Measurements from ENCODE around the gene PRR22.

The PRR22 gene

DNA sequence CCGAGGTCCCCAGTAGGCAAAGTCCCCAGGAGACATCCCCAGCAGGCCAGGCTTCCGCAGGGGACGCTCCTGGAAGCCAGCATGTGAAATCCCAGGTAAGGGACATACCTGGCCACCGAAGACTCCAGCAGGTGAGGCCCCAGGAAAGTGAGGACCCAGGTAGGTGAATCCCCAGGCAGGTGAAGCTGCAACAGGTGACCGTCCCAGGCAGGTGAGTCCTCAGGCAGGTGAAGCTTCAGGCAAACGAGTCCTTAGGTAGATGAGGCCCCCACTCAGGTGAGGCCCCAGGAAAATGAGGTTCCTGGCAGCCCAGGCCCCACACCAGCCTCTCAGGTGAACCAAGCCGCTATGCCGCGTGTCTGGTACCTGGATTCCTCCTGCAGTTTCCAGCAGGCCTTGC is 46.6 kb upstream of the PRR22 start:
- Histone ChIP-seq H3K4me1 (ENCODE audit: control insufficient read depth, low read length) (peaks cover 25% of the 10 kb centered on the region), H3K4me2 (ENCODE audit: low read length) (no peak overlapping the region)

DNA sequence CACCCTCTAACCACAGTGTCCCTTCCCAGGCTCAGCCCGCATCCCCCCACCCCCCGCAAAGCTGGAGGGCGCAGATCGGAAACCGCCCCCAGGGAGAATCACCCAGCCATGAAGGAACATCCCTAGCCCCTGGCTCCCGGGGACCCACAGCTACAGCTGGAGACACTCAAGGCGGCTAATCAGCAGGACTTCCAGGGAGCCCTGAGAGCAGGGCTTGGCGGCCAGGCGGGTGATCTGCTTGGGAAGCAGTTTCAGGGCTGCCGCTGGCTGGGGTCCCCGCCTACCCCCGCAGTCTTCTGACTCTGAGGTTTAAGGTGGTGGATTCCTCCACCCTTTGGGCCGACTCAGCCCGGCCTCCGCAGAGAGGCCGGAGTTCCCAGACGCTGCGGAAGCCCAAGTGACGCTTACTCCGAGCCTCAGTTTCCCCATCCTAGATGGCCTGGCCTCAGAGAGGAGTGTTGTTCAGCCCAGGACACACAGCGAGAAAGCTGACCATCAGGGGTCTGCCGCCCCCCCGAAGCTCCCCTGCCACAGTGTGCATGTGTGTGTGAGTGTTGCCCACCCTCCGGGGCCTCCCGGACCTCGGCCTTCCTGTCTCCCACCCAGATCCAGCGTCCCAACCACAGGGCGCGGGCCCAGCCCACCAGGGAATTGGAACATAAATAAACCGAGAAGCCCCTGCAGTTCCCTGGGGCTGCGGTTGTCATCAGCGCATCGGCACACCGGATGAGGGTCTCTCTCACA is 45.2 kb upstream of the PRR22 start:
- Histone ChIP-seq H3K27me3 (ENCODE audit: control insufficient read depth, low read length) (peaks cover 23% of the 10 kb centered on the region), H3F3A (ENCODE audit: control insufficient read depth, insufficient read depth) (no peaks in the 10 kb centered on the region), H3K4me2 (ENCODE audit: low read length) (peak overlapping the region; percentile 9; the same call in 1 of the 2 replicates), H3K79me2 (ENCODE audit: control insufficient read depth, low read length) (no peaks in the 10 kb centered on the region), H3K27ac (ENCODE audit: low read depth, low read length) (no peak overlapping the region), H3K36me3 (ENCODE audit: control insufficient read depth, low read length) (no peaks in the 10 kb centered on the region), H3K9me3 (ENCODE audit: control insufficient read depth, insufficient read depth, low read length) (no peaks in the 10 kb centered on the region), H4K20me1 (ENCODE audit: control insufficient read depth, insufficient read depth, low read depth, low read length) (no peaks in the 10 kb centered on the region), H3K4me1 (ENCODE audit: control insufficient read depth, low read length) (peaks cover 27% of the 10 kb centered on the region), H3K9me2 (replicated peaks; ENCODE audit: control insufficient read depth, low read length) (no peaks in the 10 kb centered on the region), H3K4me3 (ENCODE audit: low read length) (no peak overlapping the region)
- TF ChIP-seq CTCF (IDR thresholded peaks at IDR 0.05; ENCODE audit: low read depth, low read length, poor library complexity, severe bottlenecking) = no peak
- TF ChIP-seq EZH2phosphoT487 (IDR thresholded peaks at IDR 0.05; ENCODE audit: borderline replicate concordance, low read length) = no peak

More for the DNA sequence above, 46.6 kb upstream of the PRR22 start:
- H3K27ac ChIP-seq (ENCODE audit: low read depth, low read length) = no peak overlapping the region
- no peaks in the 10 kb centered on the region for H3K79me2 ChIP-seq (ENCODE audit: control insufficient read depth, low read length)
- no peaks in the 10 kb centered on the region for H3K9me2 ChIP-seq (replicated peaks; ENCODE audit: control insufficient read depth, low read length)
- H3K9me3 ChIP-seq (ENCODE audit: control insufficient read depth, insufficient read depth, low read length) = no peaks in the 10 kb centered on the region
- H3K27me3 ChIP-seq (ENCODE audit: control insufficient read depth, low read length) = peaks cover 23% of the 10 kb centered on the region
- TF ChIP-seq EZH2phosphoT487 (IDR thresholded peaks at IDR 0.05; ENCODE audit: borderline replicate concordance, low read length) (no peak), CTCF (IDR thresholded peaks at IDR 0.05; ENCODE audit: low read depth, low read length, poor library complexity, severe bottlenecking) (no peak)
- H4K20me1 ChIP-seq (ENCODE audit: control insufficient read depth, insufficient read depth, low read depth, low read length) = no peaks in the 10 kb centered on the region
- no peaks in the 10 kb centered on the region for H3F3A ChIP-seq (ENCODE audit: control insufficient read depth, insufficient read depth)
- no peaks in the 10 kb centered on the region for H3K36me3 ChIP-seq (ENCODE audit: control insufficient read depth, low read length)
- H3K4me3 ChIP-seq (ENCODE audit: low read length) = no peak overlapping the region

GRCh38 chr19:5828661-5829566 is 44.4 kb upstream of the PRR22 start:
- Histone ChIP-seq H3K4me2 (ENCODE audit: low read length) (peak overlapping the region; percentile 9; the same call in 1 of the 2 replicates), H3K27ac (ENCODE audit: low read depth, low read length) (no peak overlapping the region), H4K20me1 (ENCODE audit: control insufficient read depth, insufficient read depth, low read depth, low read length) (no peaks in the 10 kb centered on the region), H3K36me3 (ENCODE audit: control insufficient read depth, low read length) (no peaks in the 10 kb centered on the region), H3K9me3 (ENCODE audit: control insufficient read depth, insufficient read depth, low read length) (no peaks in the 10 kb centered on the region), H3F3A (ENCODE audit: control insufficient read depth, insufficient read depth) (no peaks in the 10 kb centered on the region), H3K4me3 (ENCODE audit: low read length) (no peak overlapping the region), H3K9me2 (replicated peaks; ENCODE audit: control insufficient read depth, low read length) (no peaks in the 10 kb centered on the region), H3K4me1 (ENCODE audit: control insufficient read depth, low read length) (peaks cover 27% of the 10 kb centered on the region), H3K27me3 (ENCODE audit: control insufficient read depth, low read length) (peaks cover 23% of the 10 kb centered on the region), H3K79me2 (ENCODE audit: control insufficient read depth, low read length) (no peaks in the 10 kb centered on the region)
- TF ChIP-seq CTCF (IDR thresholded peaks at IDR 0.05; ENCODE audit: low read depth, low read length, poor library complexity, severe bottlenecking) (no peak), EZH2phosphoT487 (IDR thresholded peaks at IDR 0.05; ENCODE audit: borderline replicate concordance, low read length) (no peak)
